GM06990 (cell line): ENCODE data around the gene OR4M1.
"Not testable (repeated sequence)": the region's sequence is repeated elsewhere in the genome, so short reads cannot be mapped to it uniquely, and the experiment has no call there.

ENCODE experiments used
- DNase-seq: peaks from one replicate; pipeline ENCODE4 v3.0.0-alpha.2; 2011; ENCODE audit not compliant: insufficient read length; ENCODE audit errors: extremely low read depth
- H3K27me3 ChIP-seq: replicated peaks from 2 replicates; pipeline ENCODE4 v1.6.0; 2011; ENCODE audit warnings: low read length; ENCODE audit not compliant: control insufficient read depth, insufficient read depth
- H3K36me3 ChIP-seq: 2 replicates; pipeline ENCODE4 v1.5.1; 2011; ENCODE audit warnings: low read length; ENCODE audit not compliant: control insufficient read depth, insufficient read depth
- H3K4me3 ChIP-seq: replicated peaks from 2 replicates; pipeline ENCODE4 v1.5.1; 2011; ENCODE audit warnings: low read depth, mild to moderate bottlenecking, control low read depth, low read length
- CTCF ChIP-seq: IDR thresholded peaks from 2 replicates; pipeline ENCODE4 v1.5.1; 2011; ENCODE audit warnings: low read length, control low read depth, mild to moderate bottlenecking, inconsistent platforms; ENCODE audit not compliant: insufficient read depth, poor library complexity, severe bottlenecking

Gene OR4M1

GRCh38 chr14:19771895-19772430 lies 1.3 kb upstream of the OR4M1 start:
- Histone ChIP-seq H3K36me3 (no peaks in the 10 kb centered on the region), H3K4me3 (no peak overlapping the region)

GRCh38 chr14:19772454-19772853 lies 850 bp upstream of the OR4M1 start:
- not testable (repeated sequence) for H3K27me3 ChIP-seq, H3K4me3 ChIP-seq, H3K36me3 ChIP-seq, DNase-seq

More at GRCh38 chr14:19771895-19772430, 1.3 kb upstream of the OR4M1 start:
- DNase-seq: no peak
- H3K27me3 ChIP-seq: no peaks in the 10 kb centered on the region
- no peak for TF ChIP-seq CTCF

- DNase-seq: no peak
- no peaks in the 10 kb centered on the region for H3K36me3 ChIP-seq
- H3K4me3 ChIP-seq: no peak overlapping the region
- no peaks in the 10 kb centered on the region for H3K27me3 ChIP-seq
- TF ChIP-seq CTCF: no peak
Measured at GRCh38 chr14:19775587-19775986, 2.3 kb downstream of the OR4M1 start.

GRCh38 chr14:19785848-19786247 lies 12.5 kb downstream of the OR4M1 start:
- not testable (repeated sequence) for H3K27me3 ChIP-seq, H3K36me3 ChIP-seq, DNase-seq, H3K4me3 ChIP-seq

- H3K27me3 ChIP-seq, H3K36me3 ChIP-seq, DNase-seq, H3K4me3 ChIP-seq: not testable (repeated sequence)
Measured at GRCh38 chr14:19787318-19787717, 14.0 kb downstream of the OR4M1 start.

- DNase-seq, H3K36me3 ChIP-seq, H3K27me3 ChIP-seq, H3K4me3 ChIP-seq: not testable (repeated sequence)
Measured at GRCh38 chr14:19788150-19788549, 14.8 kb downstream of the OR4M1 start.

GRCh38 chr14:19796520-19797108 lies 23.3 kb downstream of the OR4M1 start:
- not testable (repeated sequence) for H3K27me3 ChIP-seq, H3K4me3 ChIP-seq, DNase-seq, H3K36me3 ChIP-seq

- DNase-seq: no peak
- no peak overlapping the region for H3K4me3 ChIP-seq
- H3K36me3 ChIP-seq: no peaks in the 10 kb centered on the region
- TF ChIP-seq CTCF: no peak
- H3K27me3 ChIP-seq: no peaks in the 10 kb centered on the region
Measured at GRCh38 chr14:19799880-19800279, 26.6 kb downstream of the OR4M1 start.
